DOHH2 (cell line): ENCODE measurements around the gene TRAF6.

Source experiments
- H3F3A ChIP-seq: fragments of 200-600 bp; sonication (generic), shearing (Covaris generic); 2 replicates; pipeline ENCODE4 v1.6.0; 2016; ENCODE audit warnings: antibody characterized with exemption, mild to moderate bottlenecking; ENCODE audit not compliant: control insufficient read depth, insufficient read depth
- H3K27ac ChIP-seq: fragments of 200-600 bp; sonication (generic); 2 replicates; pipeline ENCODE4 v1.5.1; 2014; ENCODE audit warnings: low read depth, mild to moderate bottlenecking, low read length, moderate library complexity
- H3K27me3 ChIP-seq: fragments of 200-600 bp; sonication (generic); 2 replicates; pipeline ENCODE4 v1.6.1; 2014; ENCODE audit warnings: mild to moderate bottlenecking, low read length, mixed read lengths; ENCODE audit not compliant: control insufficient read depth
- H3K36me3 ChIP-seq: fragments of 200-600 bp; sonication (generic); 2 replicates; pipeline ENCODE4 v1.6.1; 2014; ENCODE audit warnings: mild to moderate bottlenecking, low read length, moderate library complexity, mixed read lengths; ENCODE audit not compliant: control insufficient read depth
- H3K4me1 ChIP-seq: fragments of 200-600 bp; sonication (generic); 2 replicates; pipeline ENCODE4 v1.6.1; 2014; ENCODE audit warnings: mild to moderate bottlenecking, low read length, mixed read lengths; ENCODE audit not compliant: control insufficient read depth
- H3K4me2 ChIP-seq: fragments of 200-600 bp; sonication (generic); 2 replicates; pipeline ENCODE4 v1.6.0; 2014; ENCODE audit warnings: mild to moderate bottlenecking, low read length, moderate library complexity
- H3K4me3 ChIP-seq: fragments of 200-600 bp; sonication (generic); 2 replicates; pipeline ENCODE4 v1.5.1; 2014; ENCODE audit warnings: mild to moderate bottlenecking, low read length, mixed read lengths
- H3K79me2 ChIP-seq: fragments of 200-600 bp; sonication (generic); 2 replicates; pipeline ENCODE4 v1.6.1; 2014; ENCODE audit warnings: mild to moderate bottlenecking, low read length, mixed read lengths; ENCODE audit not compliant: control insufficient read depth
- H3K9me2 ChIP-seq: fragments of 200-600 bp; sonication (generic); replicated peaks from 2 replicates; pipeline ENCODE4 v1.6.1; 2014; ENCODE audit warnings: mild to moderate bottlenecking, low read length, mixed read lengths; ENCODE audit not compliant: control insufficient read depth
- H3K9me3 ChIP-seq: fragments of 200-600 bp; sonication (generic); 2 replicates; pipeline ENCODE4 v1.6.1; 2014; ENCODE audit warnings: antibody characterized with exemption, low read length, mixed read lengths; ENCODE audit not compliant: control insufficient read depth, insufficient read depth
- H4K20me1 ChIP-seq: fragments of 200-600 bp; sonication (generic); 2 replicates; pipeline ENCODE4 v1.6.0; 2014; ENCODE audit warnings: low read depth, mild to moderate bottlenecking, antibody characterized with exemption, low read length, moderate library complexity; ENCODE audit not compliant: control insufficient read depth, insufficient read depth
- CTCF ChIP-seq: fragments of 200-600 bp; sonication (generic); IDR thresholded peaks from one replicate; pipeline ENCODE4 v1.5.1; 2014; ENCODE audit warnings: antibody characterized with exemption, mild to moderate bottlenecking, low read depth, low read length; ENCODE audit not compliant: poor library complexity, severe bottlenecking
- EZH2phosphoT487 ChIP-seq: fragments of 200-600 bp; sonication (generic); IDR thresholded peaks from 2 replicates; pipeline ENCODE4 v1.6.1; 2017; ENCODE audit warnings: borderline replicate concordance, mild to moderate bottlenecking, antibody characterized with exemption, low read length, moderate library complexity, mixed read lengths

Gene TRAF6

GRCh38 chr11:36447947-36448346 is 62.1 kb downstream of the TRAF6 start:
- TF ChIP-seq EZH2phosphoT487, result no peak
- TF ChIP-seq CTCF, result no peak
- Histone ChIP-seq H3K4me3 (no peak overlapping the region), H3K27me3 (no peaks in the 10 kb centered on the region), H3K9me2 (no peaks in the 10 kb centered on the region), H3K27ac (no peak overlapping the region), H3F3A (no peaks in the 10 kb centered on the region), H3K4me1 (no peaks in the 10 kb centered on the region), H3K9me3 (no peaks in the 10 kb centered on the region), H3K36me3 (no peaks in the 10 kb centered on the region), H3K4me2 (no peak overlapping the region), H4K20me1 (no peaks in the 10 kb centered on the region), H3K79me2 (no peaks in the 10 kb centered on the region)

GRCh38 chr11:36447514-36447913 is 62.6 kb downstream of the TRAF6 start:
- TF ChIP-seq EZH2phosphoT487 (no peak), CTCF (no peak)
- no peak overlapping the region for H3K27ac ChIP-seq
- H3K27me3 ChIP-seq, result no peaks in the 10 kb centered on the region
- no peak overlapping the region for H3K4me2 ChIP-seq
- no peaks in the 10 kb centered on the region for H3K9me3 ChIP-seq
- H4K20me1 ChIP-seq, result no peaks in the 10 kb centered on the region
- no peaks in the 10 kb centered on the region for H3K36me3 ChIP-seq
- H3F3A ChIP-seq, result no peaks in the 10 kb centered on the region
- H3K4me1 ChIP-seq, result no peaks in the 10 kb centered on the region
- H3K9me2 ChIP-seq, result no peaks in the 10 kb centered on the region
- H3K4me3 ChIP-seq, result no peak overlapping the region
- no peaks in the 10 kb centered on the region for H3K79me2 ChIP-seq

GRCh38 chr11:36446135-36446534 is 63.9 kb downstream of the TRAF6 start:
- Histone ChIP-seq H3K9me3 (no peaks in the 10 kb centered on the region), H3K4me1 (no peaks in the 10 kb centered on the region), H3K27me3 (no peaks in the 10 kb centered on the region), H3K79me2 (no peaks in the 10 kb centered on the region), H3F3A (no peaks in the 10 kb centered on the region), H3K4me3 (no peak overlapping the region), H3K36me3 (no peaks in the 10 kb centered on the region), H3K27ac (no peak overlapping the region), H3K4me2 (no peak overlapping the region), H3K9me2 (no peaks in the 10 kb centered on the region), H4K20me1 (no peaks in the 10 kb centered on the region)
- TF ChIP-seq EZH2phosphoT487 (no peak), CTCF (no peak)

GRCh38 chr11:36443661-36444060 is 66.4 kb downstream of the TRAF6 start:
- no peaks in the 10 kb centered on the region for H3K27me3 ChIP-seq
- no peaks in the 10 kb centered on the region for H3K79me2 ChIP-seq
- H3K9me3 ChIP-seq, result no peaks in the 10 kb centered on the region
- no peaks in the 10 kb centered on the region for H4K20me1 ChIP-seq
- H3K9me2 ChIP-seq, result no peaks in the 10 kb centered on the region
- H3F3A ChIP-seq, result no peaks in the 10 kb centered on the region
- no peak overlapping the region for H3K4me2 ChIP-seq
- H3K4me3 ChIP-seq, result no peak overlapping the region
- H3K36me3 ChIP-seq, result no peaks in the 10 kb centered on the region
- no peaks in the 10 kb centered on the region for H3K4me1 ChIP-seq
- no peak for TF ChIP-seq CTCF
- TF ChIP-seq EZH2phosphoT487, result no peak
- H3K27ac ChIP-seq, result no peak overlapping the region
